CD14-positive monocyte (primary cell): ENCODE results near the gene THBS2. TPM values are rescaled to one million over a fixed set of nuclear protein-coding genes. Genes with fewer than 3 reads are reported as not detected.
"Not testable (repeated sequence)": the region's sequence is repeated elsewhere in the genome, so short reads cannot be mapped to it uniquely, and the experiment has no call there.

ENCODE experiments used
- DNase-seq, 3 donors: peaks; one replicate each; pipeline ENCODE4 v3.0.0-alpha.2; 2011 to 2022
- H2AFZ ChIP-seq: 2 replicates; pipeline ENCODE4 v1.6.0; 2012; ENCODE audit warnings: mild to moderate bottlenecking, low read depth, low read length, inconsistent platforms; ENCODE audit not compliant: insufficient read depth, poor library complexity, severe bottlenecking
- H3K27ac ChIP-seq, 2 donors: 1 replicate in 1 of 2; 2 replicates in 1 of 2; pipeline ENCODE4 v1.5.1; 2012 to 2013; ENCODE audit warnings: low read length in 2 of 2, control low read depth in 1 of 2, inconsistent platforms in 1 of 2, low read depth in 1 of 2, mild to moderate bottlenecking in 1 of 2
- H3K27me3 ChIP-seq, 2 donors: one replicate each; pipeline versions ENCODE4 v1.6.0 to v1.6.1; 2011 to 2013; ENCODE audit warnings: low read length in 2 of 2; ENCODE audit not compliant: control insufficient read depth in 2 of 2, insufficient read depth in 2 of 2
- H3K36me3 ChIP-seq, 2 donors: replicated peaks in 1 of 2; 1 replicate in 1 of 2; 2 replicates in 1 of 2; pipeline versions ENCODE4 v1.5.1 to v1.6.1; 2012 to 2013; ENCODE audit warnings: low read length in 2 of 2, control low read depth in 1 of 2, inconsistent platforms in 1 of 2, mild to moderate bottlenecking in 1 of 2; ENCODE audit not compliant: insufficient read depth in 2 of 2, control insufficient read depth in 1 of 2
- H3K4me1 ChIP-seq, 2 donors: 1 replicate in 1 of 2; 2 replicates in 1 of 2; pipeline versions ENCODE4 v1.5.1 to v1.6.1; 2012 to 2013; ENCODE audit warnings: low read length in 2 of 2, control low read depth in 1 of 2, inconsistent platforms in 1 of 2, mild to moderate bottlenecking in 1 of 2, moderate library complexity in 1 of 2; ENCODE audit not compliant: insufficient read depth in 2 of 2, control insufficient read depth in 1 of 2
- H3K4me2 ChIP-seq: replicated peaks from 2 replicates; pipeline ENCODE3; 2012; ENCODE audit warnings: low read length, moderate library complexity, mild to moderate bottlenecking; ENCODE audit not compliant: poor library complexity, severe bottlenecking; ENCODE audit errors: extremely low read depth
- H3K4me3 ChIP-seq, 3 experiments: fragments of 200-600 bp in 1 of 3; sonication (generic) in 1 of 3; replicated peaks in 1 of 3; 1 replicate in 2 of 3; 2 replicates in 1 of 3; pipeline ENCODE4 v1.5.1; 2011 to 2013; ENCODE audit warnings: low read length in 3 of 3, mild to moderate bottlenecking in 3 of 3, control low read depth in 2 of 3, low read depth in 2 of 3, inconsistent platforms in 1 of 3, moderate library complexity in 1 of 3
- H3K79me2 ChIP-seq: 2 replicates; pipeline ENCODE4 v1.6.0; 2012; ENCODE audit warnings: mild to moderate bottlenecking, control low read depth, inconsistent platforms, low read length, moderate library complexity; ENCODE audit not compliant: insufficient read depth
- H3K9ac ChIP-seq: 2 replicates; pipeline ENCODE4 v1.6.0; 2017; ENCODE audit warnings: low read length, mild to moderate bottlenecking; ENCODE audit not compliant: insufficient read depth, poor library complexity, severe bottlenecking
- H3K9me3 ChIP-seq, 2 donors: replicated peaks in 1 of 2; 1 replicate in 1 of 2; 2 replicates in 1 of 2; pipeline versions ENCODE4 v1.5.1 to v1.6.1; 2012 to 2013; ENCODE audit warnings: low read length in 2 of 2, control low read depth in 1 of 2; ENCODE audit not compliant: control insufficient read depth in 1 of 2, insufficient read depth in 1 of 2
- H4K20me1 ChIP-seq: 2 replicates; pipeline ENCODE4 v1.6.0; 2012; ENCODE audit warnings: mild to moderate bottlenecking, low read length, control low read depth, moderate library complexity; ENCODE audit not compliant: insufficient read depth
- H3K27ac Mint-ChIP-seq, 7 donors: one replicate each; pipeline ENCODE4 v1.8.0; 2020; ENCODE audit warnings: mild to moderate bottlenecking in 7 of 7, mixed read lengths in 7 of 7, moderate library complexity in 6 of 7, inconsistent platforms in 2 of 7
- H3K27me3 Mint-ChIP-seq, 3 donors: one replicate each; pipeline ENCODE4 v1.8.0; 2021 to 2022; ENCODE audit warnings: low read depth in 3 of 3, mild to moderate bottlenecking in 3 of 3, mixed read lengths in 3 of 3, moderate library complexity in 3 of 3, inconsistent platforms in 1 of 3
- H3K36me3 Mint-ChIP-seq, 2 donors: one replicate each; pipeline ENCODE4 v1.8.0; 2020; ENCODE audit warnings: mixed read lengths in 2 of 2, inconsistent platforms in 1 of 2, mild to moderate bottlenecking in 1 of 2
- H3K4me1 Mint-ChIP-seq: one replicate; pipeline ENCODE4 v1.8.0; 2020; ENCODE audit warnings: mild to moderate bottlenecking, mixed read lengths
- H3K4me3 Mint-ChIP-seq, 2 donors: one replicate each; pipeline ENCODE4 v1.8.0; 2020; ENCODE audit warnings: mild to moderate bottlenecking in 2 of 2, mixed read lengths in 2 of 2, moderate library complexity in 1 of 2
- H3K9me3 Mint-ChIP-seq, 7 donors: one replicate each; pipeline ENCODE4 v1.8.0; 2020 to 2022; ENCODE audit warnings: mixed read lengths in 7 of 7, mild to moderate bottlenecking in 6 of 7, moderate library complexity in 6 of 7, inconsistent platforms in 2 of 7
- CTCF ChIP-seq: fragments of 200-600 bp; IDR thresholded peaks from one replicate; pipeline ENCODE4 v1.8.0; 2022; ENCODE audit warnings: antibody characterized with exemption, mild to moderate bottlenecking
- WGBS: methylation state at CpG from one replicate; pipeline ENCODE4 v1.1.5; 2013; ENCODE audit warnings: missing lambda C conversion rate; ENCODE audit not compliant: insufficient coverage; 5-methylcytosine and 5-hydroxymethylcytosine counted together
- intact Hi-C, 2 donors: fragments of 100-400 bp; cut with micrococcal nuclease; formaldehyde crosslinking; loops; one replicate each; pipeline versions ENCODE4 v1.15.0 to v1.15.1; 2023
- polyA plus RNA-seq, 3 donors: library from polyadenylated mRNA; depleted of rRNA in 1 of 3; unstranded in 2 of 3; stranded (reverse) in 1 of 3; fragments of 300-500 nt in 2 of 3; fragments of >200 nt in 1 of 3; fragmentation: Illumina TruSeq in 2 of 3; gene quantifications; 1 replicate in 2 of 3; 2 replicates in 1 of 3; pipeline ENCODE4 v1.2.3, GENCODE V29; 2012 to 2021

The THBS2 gene
- polyA plus RNA-seq, 3 donors = 0.01 to 0.03 TPM; not detected in 1

- Histone ChIP-seq H3K9me3 (peaks cover 9 to 16% of the 10 kb centered on the region in 2 donors), H3K4me2 (no peak overlapping the region), H4K20me1 (no peaks in the 10 kb centered on the region), H3K4me1 (no peaks in the 10 kb centered on the region), H3K36me3 (no peaks in the 10 kb centered on the region), H3K4me3 (no peak overlapping the region), H3K27me3 (no peaks in the 10 kb centered on the region), H3K27ac (no peak overlapping the region), H2AFZ (no peak overlapping the region), H3K79me2 (no peaks in the 10 kb centered on the region), H3K9ac (no peak overlapping the region)
- H3K9me3 Mint-ChIP-seq = peaks cover 6 to 25% (median 17%) of the 10 kb centered on the region in 7 donors
- no peak for TF ChIP-seq CTCF
- H3K36me3 Mint-ChIP-seq = no peaks in the 10 kb centered on the region
- H3K4me1 Mint-ChIP-seq = no peaks in the 10 kb centered on the region
- DNase-seq = no peak
- H3K4me3 Mint-ChIP-seq = no peak overlapping the region
- H3K27me3 Mint-ChIP-seq = peaks cover 7 to 16% (median 9%) of the 10 kb centered on the region in 3 donors
- intact Hi-C loops = no loop called here
- no peak overlapping the region for H3K27ac Mint-ChIP-seq
Measured at GRCh38 chr6:169302255-169302654, 48.6 kb upstream of the THBS2 start.

GRCh38 chr6:169300916-169301315 is 47.3 kb upstream of the THBS2 start:
- DNase-seq = no peak
- Mint-ChIP-seq H3K9me3 (peaks cover 6 to 27% (median 20%) of the 10 kb centered on the region in 7 donors), H3K27me3 (peaks cover 9 to 16% (median 10%) of the 10 kb centered on the region in 3 donors), H3K4me1 (no peaks in the 10 kb centered on the region), H3K4me3 (no peak overlapping the region), H3K27ac (no peak overlapping the region), H3K36me3 (no peaks in the 10 kb centered on the region)
- Histone ChIP-seq H3K4me2 (no peak overlapping the region), H3K4me1 (no peaks in the 10 kb centered on the region), H3K27ac (no peak overlapping the region), H3K27me3 (no peaks in the 10 kb centered on the region), H3K36me3 (no peaks in the 10 kb centered on the region), H3K79me2 (no peaks in the 10 kb centered on the region), H2AFZ (no peak overlapping the region), H3K9ac (no peak overlapping the region), H3K9me3 (peaks cover 9 to 16% of the 10 kb centered on the region in 2 donors), H3K4me3 (no peak overlapping the region), H4K20me1 (no peaks in the 10 kb centered on the region)
- no peak for TF ChIP-seq CTCF
- intact Hi-C loops = no loop called here
- WGBS = no CpG with 5 or more reads among the region's 4 CpGs

GRCh38 chr6:169298626-169299025 is 45.0 kb upstream of the THBS2 start:
- H3K36me3 Mint-ChIP-seq, H3K36me3 ChIP-seq, H3K9ac ChIP-seq, H4K20me1 ChIP-seq, H3K4me1 Mint-ChIP-seq, H3K4me1 ChIP-seq, H3K27me3 Mint-ChIP-seq, H3K4me2 ChIP-seq, H3K4me3 ChIP-seq, H3K27me3 ChIP-seq, H3K79me2 ChIP-seq, H3K27ac Mint-ChIP-seq, H3K27ac ChIP-seq, H3K4me3 Mint-ChIP-seq, H2AFZ ChIP-seq, intact Hi-C loops, DNase-seq: not testable (repeated sequence)
- WGBS = no CpG with 5 or more reads among the region's 1 CpG
- peaks cover 6 to 27% (median 20%) of the 10 kb centered on the region in 7 donors for H3K9me3 Mint-ChIP-seq
- peaks cover 9 to 16% of the 10 kb centered on the region in 2 donors for H3K9me3 ChIP-seq
